Esophagus (tissue), 2 donors: Measurements from ENCODE around the gene PARD6A. TPM values are rescaled to one million over a fixed set of nuclear protein-coding genes. Genes with fewer than 3 reads are reported as not detected.

Experiments used
- H3K27ac ChIP-seq, 2 donors: one replicate each; pipeline ENCODE4 v1.5.1; 2013; ENCODE audit warnings: low read depth in 2 of 2, mild to moderate bottlenecking in 2 of 2, inconsistent platforms in 1 of 2, low read length in 1 of 2, moderate library complexity in 1 of 2
- H3K27me3 ChIP-seq, 2 donors: one replicate each; pipeline ENCODE4 v1.6.1; 2013; ENCODE audit warnings: low read length in 2 of 2, control low read depth in 1 of 2, mild to moderate bottlenecking in 1 of 2; ENCODE audit not compliant: insufficient read depth in 2 of 2, control insufficient read depth in 1 of 2
- H3K36me3 ChIP-seq, 2 donors: one replicate each; pipeline ENCODE4 v1.6.1; 2013; ENCODE audit warnings: low read length in 1 of 2; ENCODE audit not compliant: control insufficient read depth in 2 of 2, insufficient read depth in 2 of 2
- H3K4me1 ChIP-seq, 2 donors: one replicate each; pipeline ENCODE4 v1.6.1; 2013; ENCODE audit warnings: low read length in 1 of 2; ENCODE audit not compliant: control insufficient read depth in 2 of 2, insufficient read depth in 2 of 2
- H3K4me3 ChIP-seq, 2 donors: one replicate each; pipeline ENCODE4 v1.5.1; 2013; ENCODE audit warnings: low read length in 2 of 2, mild to moderate bottlenecking in 2 of 2, low read depth in 1 of 2, moderate library complexity in 1 of 2
- H3K9me3 ChIP-seq, 2 donors: one replicate each; pipeline ENCODE4 v1.6.1; 2013; ENCODE audit warnings: mild to moderate bottlenecking in 2 of 2, low read depth in 1 of 2, low read length in 1 of 2, moderate library complexity in 1 of 2; ENCODE audit not compliant: control insufficient read depth in 2 of 2, insufficient read depth in 1 of 2
- WGBS, 2 donors: extraction: QIAGEN DNeasy Blood & Tissue Kit; methylation state at CpG; one replicate each; pipeline ENCODE4 v1.1.7; 2013; 5-methylcytosine and 5-hydroxymethylcytosine counted together
- polyA plus RNA-seq, 2 donors: library from polyadenylated mRNA; stranded (reverse); fragments of 200-250 nt; gene quantifications; one replicate each; pipeline ENCODE4 v1.2.3, GENCODE V29; 2013
- donor health status: healthy with polysubstance abuse.
- donor health status: Bipolar disorder and iron deficiency.

PARD6A gene
- polyA plus RNA-seq, 2 donors: 1.2 to 1.7 TPM

DNA sequence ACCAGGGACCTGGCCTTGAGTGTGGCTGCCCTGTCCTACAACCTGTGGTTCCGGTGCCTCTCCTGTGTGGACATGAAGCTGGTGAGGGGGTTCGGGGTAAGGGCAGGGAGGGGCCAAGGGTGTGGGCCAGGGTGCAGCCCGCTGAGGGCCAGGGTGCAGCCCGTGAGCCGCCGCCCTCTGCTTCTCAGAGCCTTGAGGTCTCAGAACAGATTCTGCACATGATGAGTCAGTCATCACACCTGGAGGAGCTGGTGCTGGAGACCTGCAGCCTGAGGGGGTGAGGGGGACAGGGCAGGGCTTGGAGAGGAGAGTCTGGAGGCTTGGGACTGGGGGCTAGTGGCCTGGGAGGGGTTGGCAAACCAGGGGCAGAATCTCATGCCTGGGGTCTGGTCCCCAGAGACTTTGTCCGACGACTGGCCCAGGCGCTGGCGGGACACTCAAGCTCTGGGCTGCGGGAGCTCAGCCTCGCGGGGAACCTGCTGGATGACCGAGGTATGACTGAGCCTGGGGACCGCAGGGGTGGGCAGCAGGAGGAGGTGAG is 13.6 kb upstream of the PARD6A start:
- Histone ChIP-seq H3K4me1 (peaks cover 0 to 17% of the 10 kb centered on the region in 2 donors), H3K4me3 (no peak overlapping the region), H3K9me3 (peaks cover 0 to 4% of the 10 kb centered on the region in 2 donors), H3K27me3 (peaks cover 0 to 9% of the 10 kb centered on the region in 2 donors), H3K27ac (no peak overlapping the region), H3K36me3 (no peaks in the 10 kb centered on the region)
- 62 to 75% methylated on average over 15 of the region's 15 CpGs for WGBS, 2 donors

- peaks cover 0 to 4% of the 10 kb centered on the region in 2 donors for H3K9me3 ChIP-seq
- H3K27me3 ChIP-seq: peaks cover 0 to 9% of the 10 kb centered on the region in 2 donors
- peaks cover 2 to 17% of the 10 kb centered on the region in 2 donors for H3K4me1 ChIP-seq
- no peaks in the 10 kb centered on the region for H3K36me3 ChIP-seq
- no peak overlapping the region for H3K27ac ChIP-seq
- 74 to 78% methylated on average over 13 of the region's 13 CpGs for WGBS, 2 donors
- H3K4me3 ChIP-seq: no peak overlapping the region
These were observed 13.1 kb upstream of the PARD6A start for GRCh38 chr16:67647681-67648080.

DNA sequence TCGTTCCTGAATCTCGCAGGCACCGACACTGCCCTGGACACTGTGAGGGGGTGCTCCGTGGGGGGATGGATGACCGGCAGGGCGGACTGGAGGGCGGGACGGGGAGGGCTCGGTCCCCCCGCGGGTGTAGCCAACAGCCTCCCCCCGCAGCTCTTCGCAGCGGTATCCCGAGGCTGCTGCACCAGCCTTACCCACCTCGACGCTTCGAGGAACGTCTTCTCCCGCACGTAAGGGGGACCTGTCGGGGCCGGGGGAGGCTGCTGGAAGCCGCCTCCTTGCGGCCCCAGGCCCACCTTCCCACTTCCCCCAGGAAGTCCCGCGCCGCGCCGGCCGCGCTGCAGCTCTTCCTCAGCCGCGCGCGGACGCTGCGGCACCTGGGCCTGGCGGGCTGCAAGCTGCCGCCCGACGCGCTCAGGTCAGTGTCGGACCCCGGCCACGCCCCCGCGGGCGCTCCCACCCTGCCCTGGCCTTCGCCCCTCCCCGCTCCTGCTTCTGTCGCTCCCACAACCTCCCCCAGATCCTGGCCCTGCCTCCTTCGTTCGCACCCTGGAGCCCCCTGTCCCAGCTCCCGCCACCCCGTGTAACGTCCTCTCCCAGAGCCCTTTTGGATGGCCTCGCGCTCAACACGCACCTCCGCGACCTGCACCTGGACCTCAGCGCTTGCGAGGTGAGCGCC is 12.5 kb upstream of the PARD6A start:
- Histone ChIP-seq H3K4me3 (no peak overlapping the region), H3K4me1 (peaks cover 4 to 19% of the 10 kb centered on the region in 2 donors), H3K9me3 (peaks cover 0 to 4% of the 10 kb centered on the region in 2 donors), H3K27me3 (peaks cover 0 to 9% of the 10 kb centered on the region in 2 donors), H3K36me3 (no peaks in the 10 kb centered on the region), H3K27ac (no peak overlapping the region)
- WGBS, 2 donors: 26% methylated on average over 47 to 65 of the region's 65 CpGs

GRCh38 chr16:67648764-67649407 is 11.9 kb upstream of the PARD6A start:
- Histone ChIP-seq H3K36me3 (no peaks in the 10 kb centered on the region), H3K4me3 (no peak overlapping the region), H3K9me3 (peaks cover 0 to 4% of the 10 kb centered on the region in 2 donors), H3K27ac (no peak overlapping the region), H3K4me1 (peaks cover 7 to 22% of the 10 kb centered on the region in 2 donors), H3K27me3 (peaks cover 0 to 10% of the 10 kb centered on the region in 2 donors)
- 43 to 51% methylated on average over 35 of the region's 35 CpGs for WGBS, 2 donors

GRCh38 chr16:67649494-67649931 is 11.2 kb upstream of the PARD6A start:
- Histone ChIP-seq H3K27me3 (peaks cover 0 to 16% of the 10 kb centered on the region in 2 donors), H3K9me3 (peaks cover 0 to 4% of the 10 kb centered on the region in 2 donors), H3K4me3 (no peak overlapping the region), H3K36me3 (no peaks in the 10 kb centered on the region), H3K27ac (no peak overlapping the region), H3K4me1 (peaks cover 7 to 24% of the 10 kb centered on the region in 2 donors)
- 22 to 30% methylated on average over 32 to 34 of the region's 34 CpGs for WGBS, 2 donors

GRCh38 chr16:67650023-67650422 is 10.7 kb upstream of the PARD6A start:
- H3K9me3 ChIP-seq: peaks cover 0 to 4% of the 10 kb centered on the region in 2 donors
- no peak overlapping the region for H3K4me3 ChIP-seq
- 69 to 73% methylated on average over 8 of the region's 8 CpGs for WGBS, 2 donors

DNA sequence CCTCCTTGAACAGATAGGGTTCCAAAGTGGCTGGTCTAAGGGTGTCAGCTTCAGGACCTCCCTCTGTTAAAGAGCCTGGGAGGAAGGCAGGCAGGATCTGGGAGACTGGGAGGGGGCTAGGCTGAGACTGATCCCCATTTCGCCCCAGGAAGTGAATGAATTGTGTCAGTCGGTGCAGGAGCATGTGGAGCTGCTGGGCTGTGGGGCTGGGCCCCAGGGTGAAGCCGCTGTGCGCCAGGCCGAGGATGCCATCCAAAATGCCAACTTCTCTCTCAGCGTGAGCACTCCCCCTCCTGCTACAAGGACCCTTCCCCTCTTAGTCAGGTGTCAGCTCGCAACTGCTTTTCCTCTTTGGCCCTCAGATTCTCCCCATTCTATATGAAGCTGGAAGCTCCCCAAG is 9.7 kb upstream of the PARD6A start:
- peaks cover 0 to 4% of the 10 kb centered on the region in 2 donors for H3K9me3 ChIP-seq
- no peak overlapping the region for H3K4me3 ChIP-seq
- H3K27ac ChIP-seq: no peak overlapping the region
- WGBS, 2 donors: 91 to 95% methylated on average over 7 of the region's 7 CpGs
- no peaks in the 10 kb centered on the region for H3K36me3 ChIP-seq
- peaks cover 7 to 24% of the 10 kb centered on the region in 2 donors for H3K4me1 ChIP-seq
- H3K27me3 ChIP-seq: peaks cover 0 to 16% of the 10 kb centered on the region in 2 donors

More at GRCh38 chr16:67650023-67650422, 10.7 kb upstream of the PARD6A start:
- Histone ChIP-seq H3K4me1 (peaks cover 7 to 24% of the 10 kb centered on the region in 2 donors), H3K27me3 (peaks cover 0 to 16% of the 10 kb centered on the region in 2 donors), H3K27ac (no peak overlapping the region), H3K36me3 (no peaks in the 10 kb centered on the region)

DNA sequence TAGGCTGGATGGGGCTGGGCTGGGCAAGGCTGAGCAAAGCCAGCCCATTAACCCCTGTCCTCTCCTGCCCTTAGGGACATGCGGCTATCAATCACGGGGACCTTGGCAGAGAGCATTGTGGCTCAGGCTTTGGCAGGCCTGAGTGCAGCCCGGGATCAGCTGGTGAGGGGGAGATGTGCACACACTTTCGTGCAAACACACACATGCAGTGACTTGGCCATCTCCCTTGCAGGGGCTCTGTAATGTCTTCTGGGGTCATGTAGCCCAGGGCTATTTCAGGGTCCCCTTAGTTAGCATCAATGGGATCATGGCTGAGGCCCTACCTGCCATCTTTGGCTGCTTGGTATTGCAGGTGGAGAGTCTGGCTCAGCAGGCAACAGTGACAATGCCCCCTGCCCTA is 8.9 kb upstream of the PARD6A start:
- peaks cover 0 to 7% of the 10 kb centered on the region in 2 donors for H3K36me3 ChIP-seq
- H3K27ac ChIP-seq: no peak overlapping the region
- H3K4me3 ChIP-seq: no peak overlapping the region
- 78 to 83% methylated on average over 4 of the region's 4 CpGs for WGBS, 2 donors
- peaks cover 0 to 4% of the 10 kb centered on the region in 2 donors for H3K9me3 ChIP-seq
- peaks cover 0 to 16% of the 10 kb centered on the region in 2 donors for H3K27me3 ChIP-seq
- peaks cover 7 to 22% of the 10 kb centered on the region in 2 donors for H3K4me1 ChIP-seq

DNA sequence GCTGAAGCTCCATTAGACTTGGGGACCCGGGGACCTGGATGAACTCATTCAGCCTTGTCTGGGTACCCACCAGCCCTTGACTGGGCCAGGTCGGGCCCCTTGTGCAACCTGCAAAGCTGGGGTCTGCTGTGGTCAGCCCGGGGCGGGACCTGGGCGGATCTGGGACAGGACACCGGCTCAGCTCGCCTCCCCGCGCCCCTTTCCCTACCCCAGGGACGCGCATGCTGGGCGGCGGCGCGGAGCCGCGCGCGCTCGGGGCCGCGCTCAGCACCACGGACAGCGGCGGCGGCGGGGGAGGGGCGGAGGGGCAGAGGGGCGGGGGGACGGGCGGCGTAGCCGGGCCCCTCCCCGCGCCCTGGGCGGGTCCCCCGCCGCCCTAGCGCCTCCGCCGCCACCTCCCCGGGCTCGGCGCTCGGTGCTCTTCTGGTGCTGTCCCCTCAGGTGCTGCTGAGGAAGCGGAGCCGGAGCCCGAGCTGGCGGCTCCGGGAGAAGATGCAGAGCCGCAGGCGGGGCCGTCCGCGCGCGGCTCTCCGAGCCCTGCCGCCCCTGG is 8.1 kb upstream of the PARD6A start:
- 10 to 16% methylated on average over 25 to 59 of the region's 59 CpGs for WGBS, 2 donors
- H3K27me3 ChIP-seq: peaks cover 0 to 16% of the 10 kb centered on the region in 2 donors
- peak overlapping the region; percentile 23 to 35 for H3K4me3 ChIP-seq
- H3K27ac ChIP-seq: no peak overlapping the region
- H3K4me1 ChIP-seq: peaks cover 7 to 20% of the 10 kb centered on the region in 2 donors
- peaks cover 0 to 11% of the 10 kb centered on the region in 2 donors for H3K36me3 ChIP-seq
- H3K9me3 ChIP-seq: peaks cover 0 to 4% of the 10 kb centered on the region in 2 donors
